Loucy (cell line): ENCODE data around the gene TUBB4B.

ENCODE experiments used
- CTCF ChIP-seq: fragments of 200-600 bp; sonication (generic); conservative IDR thresholded peaks from 2 replicates; pipeline ENCODE4 v1.5.1; 2014; ENCODE audit warnings: mild to moderate bottlenecking, antibody characterized with exemption, low read length
- EZH2phosphoT487 ChIP-seq: fragments of 200-600 bp; IDR thresholded peaks from 2 replicates; pipeline ENCODE4 v1.6.1; 2018; ENCODE audit warnings: antibody characterized with exemption, mild to moderate bottlenecking, moderate library complexity, borderline replicate concordance

- no peak for TF ChIP-seq CTCF
- TF ChIP-seq EZH2phosphoT487, result no peak
Observed at GRCh38 chr9:137218754-137219271, 22.3 kb upstream of the TUBB4B start.
